Heart left ventricle (tissue), 16 donors: ENCODE data around the gene F13A1. TPM values are rescaled to one million over a fixed set of nuclear protein-coding genes. Genes with fewer than 3 reads are reported as not detected.

Source experiments
- ATAC-seq, 4 donors: fragments of 200-7000 bp; cut with Tn5 transposase; one replicate each; pipeline ENCODE4 v1.9.1; 2020 to 2022; ENCODE audit warnings: moderate library complexity in 4 of 4, mild to moderate bottlenecking in 3 of 4, moderate number of reproducible peaks in 1 of 4
- DNase-seq, 5 donors: peaks; one replicate each; pipeline ENCODE4 v3.0.0-alpha.2; 2020
- H3K27ac ChIP-seq, 12 donors: fragments of 200-600 bp; sonication (generic) in 4 of 12; one replicate each; pipeline versions ENCODE4 v1.5.0 to v1.8.0; 2016 to 2022; ENCODE audit warnings: mild to moderate bottlenecking in 2 of 12
- H3K27me3 ChIP-seq, 9 donors: fragments of 200-600 bp; sonication (generic) in 2 of 9; one replicate each; pipeline versions ENCODE4 v1.5.1 to v1.8.0; 2016 to 2022; ENCODE audit warnings: mild to moderate bottlenecking in 3 of 9
- H3K36me3 ChIP-seq, 9 donors: fragments of 200-600 bp; sonication (generic) in 2 of 9; one replicate each; pipeline versions ENCODE4 v1.5.0 to v1.8.0; 2018 to 2022; ENCODE audit warnings: mild to moderate bottlenecking in 2 of 9
- H3K4me1 ChIP-seq, 12 donors: fragments of 200-600 bp; sonication (generic) in 4 of 12; one replicate each; pipeline versions ENCODE4 v1.5.0 to v1.8.0; 2016 to 2022; ENCODE audit warnings: mild to moderate bottlenecking in 3 of 12
- H3K4me3 ChIP-seq, 12 donors: fragments of 200-600 bp; sonication (generic) in 4 of 12; one replicate each; pipeline versions ENCODE4 v1.5.0 to v1.8.0; 2017 to 2022; ENCODE audit warnings: mild to moderate bottlenecking in 9 of 12, moderate library complexity in 4 of 12
- H3K9me3 ChIP-seq, 12 donors: fragments of 200-600 bp; sonication (generic) in 4 of 12; one replicate each; pipeline versions ENCODE4 v1.5.0 to v1.8.0; 2016 to 2022; ENCODE audit warnings: mild to moderate bottlenecking in 1 of 12
- CTCF ChIP-seq, 12 donors: fragments of 200-600 bp; sonication (generic) in 4 of 12; IDR thresholded peaks; one replicate each; pipeline versions ENCODE4 v1.5.0 to v1.8.0; 2018 to 2022; ENCODE audit warnings: antibody characterized with exemption in 12 of 12, mild to moderate bottlenecking in 5 of 12
- POLR2A ChIP-seq, 2 donors: fragments of 450-650 bp; IDR thresholded peaks; one replicate each; pipeline ENCODE4 v1.6.1; 2017; ENCODE audit warnings: antibody characterized with exemption in 2 of 2, mild to moderate bottlenecking in 2 of 2, moderate library complexity in 2 of 2
- WGBS, 4 donors: extraction: QIAGEN DNeasy Blood & Tissue Kit in 2 of 4; methylation state at CpG; one replicate each; pipeline versions ENCODE4 v1.1.5 to v1.1.7; 2013 to 2018; 5-methylcytosine and 5-hydroxymethylcytosine counted together
- intact Hi-C, 10 donors: fragments of 100-400 bp; cut with DNase I; formaldehyde crosslinking; loops; one replicate each; pipeline versions ENCODE4 v1.11.1 to v1.14.2; 2022
- polyA plus RNA-seq, 2 donors: library from polyadenylated mRNA; stranded (reverse); fragments of 200-250 nt; gene quantifications; one replicate each; pipeline ENCODE4 v1.2.3, GENCODE V29; 2013
- total RNA-seq, 9 donors: library from RNA; depleted of rRNA in 2 of 9; stranded (reverse); fragments of >200 nt in 2 of 9; fragmentation: NEBNext Ultra II Directional in 3 of 9; extraction: Animal tissue kit (Norgen Biotek cat#: 25700) in 3 of 9; gene quantifications; one replicate each; pipeline versions ENCODE4 v1.1.0 to v1.2.4, GENCODE V29; 2016 to 2023
- donor health status: ischemic (EF 13 %, LVEDD 7.1; RV severe dilation, severe dysfunction).
- donor health status: healthy with polysubstance abuse.
- donor health status: DM: no; HTN: yes; CAD: no.
- donor health status: DM: no; HTN: no; CAD: no.
- donor health status: ischemic (EF 25% LVEDD 6.9; RV normal size, moderate dysfunction).
- donor health status: ischemic (EF 25% LVEDD 5.7; RV mildly dilated, moderate dysfunction).
- donor health status: healthy.
- donor health status: DM: yes; HTN: yes; CAD: no.
- donor health status: ischemic (EF 35%, LVEDD 5.7; RV mildly dilated, moderate dysfunction).
- donor health status: nonischemic (EF 11% LVEDD 7.7; RV severe dilation, severe dysfunction).
- donor health status: DM: yes; HTN: yes; CAD: no.
- donor health status: PGD.
- donor health status: ischemic (EF 29% LVEDD 5.4; RV normal size, mild dysfunction).
- donor health status: nonischemic (EF 23%, LVEDD 6.1; RV moderate dilation, normal function).

The F13A1 gene
- total and polyA plus RNA-seq, 11 donors: 9.0 to 415 (median 35.0) TPM

DNA sequence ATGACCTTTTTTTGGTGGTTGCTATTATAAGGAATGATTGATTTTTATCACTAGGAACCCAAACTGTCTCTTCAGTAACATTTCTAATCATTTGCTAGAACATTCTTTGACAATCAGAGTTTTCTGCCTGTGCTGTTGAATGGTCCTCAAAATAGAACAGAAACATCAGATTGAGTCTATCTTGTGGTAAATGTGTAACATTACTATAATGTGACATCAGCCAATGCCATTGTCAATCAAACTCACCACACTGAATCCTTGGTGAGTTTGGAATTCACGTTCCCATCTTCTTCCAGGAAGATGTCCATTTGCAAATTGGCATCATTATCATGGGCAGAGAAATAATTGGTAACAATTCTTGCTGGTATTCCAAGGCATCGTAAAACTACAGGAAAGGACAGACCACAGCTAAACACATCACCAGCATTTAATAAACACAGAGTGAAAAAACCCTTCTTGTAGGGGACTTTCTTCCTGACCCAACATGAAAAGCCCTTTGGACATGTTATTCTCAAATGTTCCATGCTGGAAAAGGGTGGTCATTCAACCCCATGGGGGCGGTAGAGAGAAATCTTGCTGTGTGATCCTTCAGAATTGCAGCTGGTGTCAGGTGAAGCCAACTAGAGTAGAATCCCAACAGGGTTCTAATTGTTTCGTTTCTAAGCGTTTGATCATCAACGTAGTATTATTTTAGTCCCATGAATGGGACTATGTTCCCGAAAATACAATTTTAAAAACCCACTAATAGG is 98.5 kb downstream of the F13A1 start:
- ATAC-seq (no peak), DNase-seq (no peak)
- Histone ChIP-seq H3K4me3 (no peak overlapping the region), H3K36me3 (peaks cover 0 to 23% (median 0%) of the 10 kb centered on the region in 9 donors), H3K27ac (no peak overlapping the region), H3K4me1 (no peaks in the 10 kb centered on the region), H3K9me3 (no peaks in the 10 kb centered on the region), H3K27me3 (no peaks in the 10 kb centered on the region)
- 48 to 51% (median 50%) methylated on average over 7 of the region's 7 CpGs for WGBS, 4 donors
- intact Hi-C loops: no loop called here
- TF ChIP-seq POLR2A (IDR thresholded peaks at IDR 0.05) (no peak), CTCF (IDR thresholded peaks at IDR 0.05) (peak in 8 of 12 donors; percentile 22 to 44 (median 32))

DNA sequence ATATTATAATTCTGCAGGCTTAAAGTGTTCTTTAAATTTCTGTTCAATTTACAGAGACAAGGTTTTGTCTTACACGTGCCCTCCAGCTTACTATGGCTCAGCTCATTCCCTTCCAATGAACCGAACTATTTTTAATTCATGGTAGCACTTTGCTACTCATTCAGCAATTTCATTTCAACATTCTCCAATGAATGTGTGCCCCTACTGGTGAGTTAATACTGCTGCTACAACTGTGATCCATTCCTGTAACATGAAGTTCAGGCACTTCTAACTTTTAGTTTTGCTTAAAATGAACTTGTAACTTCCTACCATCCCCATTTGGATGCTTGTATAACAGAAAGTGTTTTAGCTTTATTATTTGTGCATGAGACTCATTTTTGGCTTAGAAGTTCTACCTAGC is 99.7 kb downstream of the F13A1 start:
- no peak for DNase-seq
- H3K36me3 ChIP-seq: peaks cover 0 to 23% (median 0%) of the 10 kb centered on the region in 9 donors
- H3K27ac ChIP-seq: no peak overlapping the region
- no peaks in the 10 kb centered on the region for H3K4me1 ChIP-seq
- no peak for ATAC-seq
- H3K27me3 ChIP-seq: no peaks in the 10 kb centered on the region
- H3K9me3 ChIP-seq: no peaks in the 10 kb centered on the region
- 39 to 82% (median 61%) methylated on average over 2 of the region's 2 CpGs for WGBS, 4 donors
- no peak overlapping the region for H3K4me3 ChIP-seq
- intact Hi-C loops: no loop called here
- peak in 4 of 12 donors; percentile 11 to 33 (median 28) for TF ChIP-seq CTCF (IDR thresholded peaks at IDR 0.05)
- no peak for TF ChIP-seq POLR2A (IDR thresholded peaks at IDR 0.05)

DNA sequence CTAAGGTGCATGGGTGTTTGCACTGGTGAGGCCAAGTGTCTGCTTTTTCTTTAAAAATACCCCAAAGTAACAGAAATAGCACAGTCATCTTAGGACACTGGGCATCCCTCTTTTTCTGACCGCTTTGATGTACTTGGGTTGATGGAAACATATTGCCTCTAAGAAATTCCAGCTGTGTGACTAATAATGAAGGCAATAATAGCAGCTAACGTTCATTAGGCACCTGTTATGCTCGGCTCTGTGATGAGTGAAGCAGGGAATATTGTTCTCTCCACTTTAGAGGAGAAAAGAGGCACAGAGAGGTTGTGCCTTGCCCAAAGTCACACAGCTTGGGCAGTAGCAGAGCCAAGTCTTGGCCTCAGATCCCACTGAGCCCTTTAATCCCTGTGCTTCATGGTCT is 100.7 kb downstream of the F13A1 start:
- DNase-seq: no peak
- no peak for TF ChIP-seq CTCF (IDR thresholded peaks at IDR 0.05)
- no peak for TF ChIP-seq POLR2A (IDR thresholded peaks at IDR 0.05)
- no peak for ATAC-seq
- Histone ChIP-seq H3K27ac (no peak overlapping the region), H3K4me3 (no peak overlapping the region), H3K4me1 (no peaks in the 10 kb centered on the region), H3K36me3 (peaks cover 0 to 23% (median 0%) of the 10 kb centered on the region in 9 donors), H3K9me3 (no peaks in the 10 kb centered on the region), H3K27me3 (no peaks in the 10 kb centered on the region)
- 63 to 80% (median 76%) methylated on average over 3 of the region's 3 CpGs for WGBS, 4 donors
- intact Hi-C loops: no loop called here

- WGBS, 4 donors: 52 to 61% (median 55%) methylated on average over 3 of the region's 3 CpGs
- Histone ChIP-seq H3K36me3 (peaks cover 0 to 23% (median 0%) of the 10 kb centered on the region in 9 donors), H3K4me3 (no peak overlapping the region), H3K27me3 (no peaks in the 10 kb centered on the region), H3K4me1 (no peaks in the 10 kb centered on the region), H3K27ac (no peak overlapping the region), H3K9me3 (no peaks in the 10 kb centered on the region)
- DNase-seq (no peak), ATAC-seq (peak in 1 of 4 donors; percentile 22)
- intact Hi-C loops: no loop called here
- no peak for TF ChIP-seq POLR2A (IDR thresholded peaks at IDR 0.05)
- no peak for TF ChIP-seq CTCF (IDR thresholded peaks at IDR 0.05)
Observed at GRCh38 chr6:6218759-6219085, 101.7 kb downstream of the F13A1 start.
